ENCODE data around the gene AGAP9.
"Not testable (repeated sequence)": the region's sequence is repeated elsewhere in the genome, so short reads cannot be mapped to it uniquely, and the experiment has no call there.

AGAP9 gene

DNA sequence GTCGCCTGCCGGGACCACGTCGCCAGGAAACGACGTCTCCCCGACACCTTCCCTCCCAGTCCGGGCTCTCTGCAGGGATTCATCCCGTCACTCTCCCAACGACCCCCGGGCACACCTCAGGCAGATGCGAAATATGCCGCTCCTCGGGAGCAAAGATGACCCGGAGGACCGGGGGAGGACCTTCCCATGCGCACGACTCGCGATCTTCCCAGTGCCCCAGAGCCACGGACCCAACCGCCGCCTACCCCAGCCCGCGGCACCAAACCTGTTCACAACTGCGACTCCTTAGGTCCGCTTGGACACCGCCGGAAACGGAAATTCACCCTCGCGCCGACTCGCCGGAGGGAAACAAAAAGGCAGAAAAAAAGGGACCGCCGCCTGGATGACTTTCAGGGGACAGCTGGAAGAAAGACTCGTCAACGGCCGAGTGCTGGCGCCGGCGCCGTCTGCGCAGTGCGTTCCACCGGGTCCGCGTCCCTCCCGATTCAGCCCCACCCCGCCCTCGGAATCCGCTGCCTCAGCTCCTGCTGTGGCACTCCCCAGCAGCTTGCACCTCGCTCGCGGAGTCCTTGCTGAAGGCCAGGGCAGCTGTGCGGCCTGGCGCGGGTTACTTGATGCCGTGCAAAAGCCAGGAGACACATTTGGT is 29.9 kb upstream of the AGAP9 start:
- H3K9me3 ChIP-seq (replicated peaks in 1 of 11); H3K27me3 ChIP-seq; H3K36me3 ChIP-seq; H3K4me1 ChIP-seq; H4K20me1 ChIP-seq: not testable (repeated sequence)
- Histone ChIP-seq H3K4me2 (peak overlapping the region; percentile 49 to 68 (median 59); a peak in 20 of 22 replicates), H3K4me3 (peak overlapping the region; percentile 69 to 79 (median 74)), H3K9ac (peak overlapping the region; percentile 81 to 89 (median 86)), H3K27ac (peak overlapping the region; percentile 77 to 88 (median 85))

DNA sequence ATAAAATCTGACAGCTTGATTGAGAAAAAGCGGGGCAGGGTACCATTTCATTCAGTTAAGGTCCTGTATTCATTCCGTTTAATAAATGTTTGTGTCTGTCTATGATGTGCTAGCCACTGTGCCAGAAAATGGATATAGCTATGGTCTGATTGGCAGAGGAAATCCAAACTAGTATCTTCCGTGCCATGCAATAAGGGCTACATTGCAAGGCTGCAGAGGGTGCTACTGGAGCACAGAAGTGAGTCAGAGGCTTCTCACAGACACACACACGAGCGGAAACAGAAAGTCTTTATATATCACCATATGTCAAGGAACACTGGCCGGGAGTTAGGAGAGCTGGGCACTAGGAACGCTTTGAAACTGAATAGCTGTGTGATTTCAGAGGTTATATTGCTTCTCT is 29.3 kb upstream of the AGAP9 start:
- Histone ChIP-seq H3K9ac (peak overlapping the region; percentile 81 to 89 (median 86)), H3K27ac (peak overlapping the region; percentile 77 to 88 (median 85)), H3K4me2 (peak overlapping the region; percentile 49 to 68 (median 58)), H3K4me3 (peak overlapping the region; percentile 69 to 79 (median 74))
- H3K27me3 ChIP-seq; H3K36me3 ChIP-seq; H3K4me1 ChIP-seq; H3K9me3 ChIP-seq (replicated peaks in 1 of 11); H4K20me1 ChIP-seq: not testable (repeated sequence)

DNA sequence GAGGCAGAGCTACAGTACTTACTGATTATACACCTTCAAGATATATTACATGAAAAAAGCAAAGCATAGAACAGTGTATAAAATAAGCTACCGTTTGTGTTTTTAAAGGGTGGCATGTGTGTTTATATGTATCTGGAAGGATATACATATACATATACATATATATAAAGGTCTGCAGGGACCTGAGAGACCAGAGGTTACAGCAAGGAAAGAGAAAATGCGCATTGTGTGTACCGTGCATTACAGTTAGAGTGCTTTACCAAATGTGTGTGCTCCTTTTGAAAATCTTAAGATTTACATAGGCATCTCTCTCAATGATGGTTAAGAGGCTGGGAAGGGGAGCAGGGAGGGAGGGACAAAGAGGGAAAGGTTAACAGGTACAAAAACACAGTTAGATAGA is 23.8 kb upstream of the AGAP9 start:
- not testable (repeated sequence) for H3K4me2 ChIP-seq; H3K27me3 ChIP-seq; H3K4me1 ChIP-seq; H4K20me1 ChIP-seq; H3K27ac ChIP-seq; H3K9me3 ChIP-seq (replicated peaks in 1 of 11); H3K9ac ChIP-seq; H3K36me3 ChIP-seq; H3K4me3 ChIP-seq

DNA sequence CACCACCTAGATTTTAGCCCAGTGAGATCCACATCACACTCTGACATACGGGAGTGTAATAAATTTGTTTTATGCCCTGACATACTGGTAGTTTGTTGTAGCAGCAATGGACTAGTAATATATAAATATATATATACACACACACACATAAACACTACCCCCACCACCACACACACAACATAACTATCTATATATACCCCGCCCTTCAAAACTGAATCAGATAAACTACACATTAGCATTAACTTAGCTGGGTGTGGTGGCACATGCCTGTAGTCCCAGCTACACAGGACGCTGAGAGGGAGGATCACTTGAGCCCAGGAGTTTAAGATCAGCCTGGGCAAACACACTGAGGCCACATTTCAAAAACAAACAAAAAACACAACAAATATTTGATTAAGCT is 13.0 kb upstream of the AGAP9 start:
- H4K20me1 ChIP-seq; H3K4me2 ChIP-seq; H3K36me3 ChIP-seq; H3K27ac ChIP-seq; H3K4me3 ChIP-seq; H3K9me3 ChIP-seq (replicated peaks in 1 of 11); H3K9ac ChIP-seq; H3K4me1 ChIP-seq; H3K27me3 ChIP-seq: not testable (repeated sequence)

DNA sequence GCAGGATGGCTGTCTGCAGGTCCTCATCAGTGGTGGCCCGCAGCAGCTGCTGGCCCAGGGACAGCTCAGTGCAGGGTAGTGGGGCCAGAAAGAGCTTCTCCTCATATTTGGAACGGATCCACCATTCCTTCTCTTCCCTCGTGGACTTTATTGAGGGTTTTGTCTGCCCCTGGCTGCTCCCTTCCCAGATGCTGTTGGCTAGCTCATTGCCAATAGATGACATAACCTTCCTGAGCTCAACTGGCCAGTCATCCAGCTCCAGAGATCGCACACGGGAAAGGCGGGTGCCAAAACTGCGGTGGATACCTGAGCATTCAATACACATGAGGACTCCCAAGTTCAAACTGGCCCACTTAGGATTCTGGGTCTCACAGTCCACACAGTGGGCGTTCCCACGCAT is 21.1 kb downstream of the AGAP9 start:
- H3K9ac ChIP-seq; H4K20me1 ChIP-seq; H3K9me3 ChIP-seq (replicated peaks in 1 of 11); H3K36me3 ChIP-seq; H3K4me1 ChIP-seq; H3K27ac ChIP-seq; H3K4me2 ChIP-seq; H3K27me3 ChIP-seq; H3K4me3 ChIP-seq: not testable (repeated sequence)

GRCh38 chr10:47494226-47494625 is 29.2 kb downstream of the AGAP9 start:
- not testable (repeated sequence) for H4K20me1 ChIP-seq; H3K4me3 ChIP-seq; H3K4me1 ChIP-seq; H3K4me2 ChIP-seq; H3K36me3 ChIP-seq; H3K27ac ChIP-seq; H3K9me3 ChIP-seq (replicated peaks in 1 of 11); H3K27me3 ChIP-seq; H3K9ac ChIP-seq

DNA sequence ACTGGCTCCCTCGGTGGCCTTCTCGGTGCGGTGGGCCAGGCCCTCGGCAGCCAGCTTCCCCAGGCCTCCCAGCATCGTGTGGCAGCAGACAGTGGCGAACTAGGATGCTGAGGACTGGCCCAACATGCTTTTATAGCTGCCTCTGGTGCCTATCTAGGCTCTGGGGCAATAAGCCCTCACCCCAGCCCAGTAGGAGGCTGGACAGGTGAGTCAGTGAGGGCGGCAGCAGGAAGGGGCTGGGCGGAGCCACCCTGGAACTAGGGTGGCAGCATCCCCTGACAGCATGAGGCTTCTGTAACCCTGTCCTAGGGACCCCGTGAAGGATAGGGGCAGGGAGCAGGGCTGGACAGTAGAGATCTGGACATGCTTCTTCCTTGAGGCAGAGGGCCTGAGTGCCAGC is 31.8 kb downstream of the AGAP9 start, which contains the start of gene FAM25G:
Gene FAM25G (minus strand): TSS at position 101 of the 400 bp plus-strand sequence. CDS start 26 bp downstream, at position 75.
- not testable (repeated sequence) for H3K27ac ChIP-seq; H3K4me2 ChIP-seq; H3K27me3 ChIP-seq; H4K20me1 ChIP-seq; H3K36me3 ChIP-seq; H3K9ac ChIP-seq; H3K4me3 ChIP-seq; H3K4me1 ChIP-seq; H3K9me3 ChIP-seq (replicated peaks in 1 of 11)

- H3K4me3 ChIP-seq, H3K27ac ChIP-seq: not testable (repeated sequence)
Observed at GRCh38 chr10:47489630-47490029, 33.8 kb downstream of the AGAP9 start.

GRCh38 chr10:47485943-47486342 is 37.5 kb downstream of the AGAP9 start:
- H3K4me2 ChIP-seq; H3K9ac ChIP-seq; H4K20me1 ChIP-seq; H3K27me3 ChIP-seq; H3K9me3 ChIP-seq (replicated peaks in 1 of 11); H3K27ac ChIP-seq; H3K4me1 ChIP-seq; H3K4me3 ChIP-seq; H3K36me3 ChIP-seq: not testable (repeated sequence)

More at GRCh38 chr10:47489630-47490029, 33.8 kb downstream of the AGAP9 start:
- H3K4me2 ChIP-seq; H3K36me3 ChIP-seq; H4K20me1 ChIP-seq; H3K9me3 ChIP-seq (replicated peaks in 1 of 11); H3K4me1 ChIP-seq; H3K9ac ChIP-seq; H3K27me3 ChIP-seq: not testable (repeated sequence)

GRCh38 chr10:47484786-47485185 is 38.7 kb downstream of the AGAP9 start:
- H3K9ac ChIP-seq; H3K9me3 ChIP-seq (replicated peaks in 1 of 11); H3K4me1 ChIP-seq; H4K20me1 ChIP-seq; H3K4me2 ChIP-seq; H3K27me3 ChIP-seq; H3K36me3 ChIP-seq; H3K4me3 ChIP-seq; H3K27ac ChIP-seq: not testable (repeated sequence)

DNA sequence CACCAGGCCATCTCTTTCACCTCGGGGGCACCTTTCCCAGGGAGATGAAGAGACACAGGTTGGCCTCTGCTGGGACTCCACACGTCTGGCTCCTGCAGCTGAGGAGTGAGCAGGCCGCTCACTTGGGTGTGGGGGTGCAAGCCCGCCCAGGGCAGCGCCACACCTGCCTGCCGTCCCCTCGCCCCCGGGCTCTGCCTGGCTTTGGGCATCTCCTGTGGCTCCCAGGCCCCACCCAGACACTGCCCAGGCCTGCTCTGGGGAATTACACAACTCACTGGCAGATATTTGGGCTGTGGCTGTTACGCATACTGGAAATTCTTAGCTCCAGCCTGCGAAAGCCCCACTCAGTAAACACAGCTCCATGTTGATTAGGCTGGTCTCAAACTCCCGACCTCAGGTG is 39.5 kb downstream of the AGAP9 start, which contains the start of gene ANXA8:
Gene ANXA8 (minus strand): TSS at position 193 of the 400 bp plus-strand sequence. CDS start 182 bp downstream, at position 11.
- not testable (repeated sequence) for H3K9me3 ChIP-seq (replicated peaks in 1 of 11); H4K20me1 ChIP-seq; H3K36me3 ChIP-seq; H3K9ac ChIP-seq; H3K4me1 ChIP-seq; H3K4me2 ChIP-seq; H3K4me3 ChIP-seq; H3K27ac ChIP-seq; H3K27me3 ChIP-seq

DNA sequence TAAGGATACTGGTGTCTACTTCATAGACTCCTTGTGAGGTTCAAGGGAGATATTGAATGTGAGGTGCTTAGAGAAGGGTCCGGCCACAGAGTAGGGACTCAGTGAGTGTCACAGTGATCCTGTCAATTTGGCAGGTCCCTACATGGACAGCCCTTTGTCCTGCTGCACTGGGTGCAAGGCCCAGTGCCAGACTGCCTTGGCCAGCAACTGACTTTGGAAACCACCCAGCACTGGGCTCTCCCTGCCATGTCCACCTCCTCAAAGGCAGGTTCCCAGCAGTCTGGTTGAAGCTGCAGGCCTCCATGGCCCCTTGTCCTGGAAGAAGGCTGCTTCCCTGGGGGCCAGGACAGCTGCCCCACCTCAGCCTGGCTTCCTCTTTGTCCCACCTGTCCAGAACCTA is 41.1 kb downstream of the AGAP9 start:
- not testable (repeated sequence) for H3K4me2 ChIP-seq; H3K4me3 ChIP-seq; H3K27ac ChIP-seq; H3K9me3 ChIP-seq (replicated peaks in 1 of 11); H3K9ac ChIP-seq; H4K20me1 ChIP-seq; H3K36me3 ChIP-seq; H3K4me1 ChIP-seq; H3K27me3 ChIP-seq

- not testable (repeated sequence) for H3K27ac ChIP-seq; H3K36me3 ChIP-seq; H3K4me3 ChIP-seq; H4K20me1 ChIP-seq; H3K27me3 ChIP-seq; H3K9ac ChIP-seq; H3K4me1 ChIP-seq; H3K9me3 ChIP-seq (replicated peaks in 1 of 11); H3K4me2 ChIP-seq
Observed at GRCh38 chr10:47481768-47482181, 41.7 kb downstream of the AGAP9 start.

GRCh38 chr10:47481182-47481766 is 42.2 kb downstream of the AGAP9 start:
- not testable (repeated sequence) for H3K36me3 ChIP-seq; H3K4me1 ChIP-seq; H3K27ac ChIP-seq; H3K4me2 ChIP-seq; H4K20me1 ChIP-seq; H3K9ac ChIP-seq; H3K4me3 ChIP-seq; H3K9me3 ChIP-seq (replicated peaks in 1 of 11); H3K27me3 ChIP-seq

GRCh38 chr10:47480133-47480532 is 43.3 kb downstream of the AGAP9 start:
- not testable (repeated sequence) for H4K20me1 ChIP-seq; H3K36me3 ChIP-seq; H3K9me3 ChIP-seq (replicated peaks in 1 of 11); H3K4me2 ChIP-seq; H3K27me3 ChIP-seq; H3K4me3 ChIP-seq; H3K9ac ChIP-seq; H3K27ac ChIP-seq; H3K4me1 ChIP-seq

All from BLaER1 treated with 17β-estradiol and CSF1 and Interleukin-3, amounts not matched to agents 10 nM and 100 nM (cell line).